Heart right ventricle (tissue), 16 donors: Measurements from ENCODE around the gene HTR1B. TPM values are rescaled to one million over a fixed set of nuclear protein-coding genes. Genes with fewer than 3 reads are reported as not detected.

Experiments
- ATAC-seq, 8 donors: fragments of 200-7000 bp; cut with Tn5 transposase; one replicate each; pipeline ENCODE4 v1.9.1; 2020; ENCODE audit warnings: mild to moderate bottlenecking in 8 of 8, moderate library complexity in 8 of 8, moderate number of reproducible peaks in 1 of 8
- DNase-seq, 2 donors: peaks; one replicate each; pipeline ENCODE4 v3.0.0-alpha.2; 2020
- H3K27ac ChIP-seq, 10 donors: fragments of 200-600 bp; sonication (generic) in 2 of 10; one replicate each; pipeline versions ENCODE4 v1.5.0 to v1.8.0; 2020 to 2022; ENCODE audit warnings: mild to moderate bottlenecking in 3 of 10
- H3K27me3 ChIP-seq, 7 donors: fragments of 200-600 bp; one replicate each; pipeline ENCODE4 v1.8.0; 2021 to 2022; ENCODE audit warnings: mild to moderate bottlenecking in 2 of 7
- H3K36me3 ChIP-seq, 9 donors: fragments of 200-600 bp; sonication (generic) in 1 of 9; one replicate each; pipeline versions ENCODE4 v1.5.0 to v1.8.0; 2020 to 2022; ENCODE audit warnings: mild to moderate bottlenecking in 2 of 9
- H3K4me1 ChIP-seq, 9 donors: fragments of 200-600 bp; sonication (generic) in 1 of 9; one replicate each; pipeline versions ENCODE4 v1.5.0 to v1.8.0; 2020 to 2022; ENCODE audit warnings: mild to moderate bottlenecking in 4 of 9
- H3K4me3 ChIP-seq, 10 donors: fragments of 200-600 bp; sonication (generic) in 2 of 10; one replicate each; pipeline versions ENCODE4 v1.5.0 to v1.8.0; 2020 to 2022; ENCODE audit warnings: mild to moderate bottlenecking in 7 of 10, moderate library complexity in 2 of 10
- H3K9me3 ChIP-seq, 11 donors: fragments of 200-600 bp in 10 of 11; sonication (generic) in 2 of 11; one replicate each; pipeline versions ENCODE4 v1.5.0 to v1.8.0; 2013 to 2022; ENCODE audit warnings: mild to moderate bottlenecking in 2 of 11, control low read depth in 1 of 11, moderate library complexity in 1 of 11
- CTCF ChIP-seq, 9 donors: fragments of 200-600 bp; sonication (generic) in 2 of 9; IDR thresholded peaks; one replicate each; pipeline versions ENCODE4 v1.5.0 to v1.8.0; 2021 to 2022; ENCODE audit warnings: antibody characterized with exemption in 9 of 9, mild to moderate bottlenecking in 5 of 9, moderate library complexity in 1 of 9
- WGBS, 2 donors: extraction: QIAGEN DNeasy Blood & Tissue Kit; methylation state at CpG; one replicate each; pipeline ENCODE4 v1.1.7; 2013; ENCODE audit warnings: inconsistent platforms in 1 of 2; 5-methylcytosine and 5-hydroxymethylcytosine counted together
- intact Hi-C, 10 donors: fragments of 100-400 bp; cut with DNase I; formaldehyde crosslinking; loops; one replicate each; pipeline versions ENCODE4 v1.11.1 to v1.14.2; 2022
- polyA plus RNA-seq, 2 donors: library from polyadenylated mRNA; stranded (reverse); fragments of 200-250 nt; gene quantifications; one replicate each; pipeline ENCODE4 v1.2.3, GENCODE V29; 2013
- total RNA-seq, 10 donors: library from RNA; stranded (reverse); fragmentation: NEBNext Ultra II Directional in 3 of 10; extraction: Animal tissue kit (Norgen Biotek cat#: 25700) in 3 of 10; gene quantifications; one replicate each; pipeline versions ENCODE4 v1.2.1 to v1.2.4, GENCODE V29; 2021 to 2023
- donor health status: Arrhythmogenic right ventricular cardiomyopathy.
- donor health status: ischemic (EF 13 %, LVEDD 7.1; RV severe dilation, severe dysfunction).
- donor health status: healthy with polysubstance abuse.
- donor health status: DM: no; HTN: yes; CAD: no.
- donor health status: DM: no; HTN: no; CAD: no.
- donor health status: ischemic (EF 25% LVEDD 6.9; RV normal size, moderate dysfunction).
- donor health status: ischemic (EF 25% LVEDD 5.7; RV mildly dilated, moderate dysfunction).
- donor health status: healthy.
- donor health status: DM: yes; HTN: yes; CAD: no.
- donor health status: Ischemic cardiomyopathy.
- donor health status: ischemic (EF 35%, LVEDD 5.7; RV mildly dilated, moderate dysfunction).
- donor health status: nonischemic (EF 11% LVEDD 7.7; RV severe dilation, severe dysfunction).
- donor health status: DM: yes; HTN: yes; CAD: no.
- donor health status: PGD.
- donor health status: ischemic (EF 29% LVEDD 5.4; RV normal size, mild dysfunction).
- donor health status: nonischemic (EF 23%, LVEDD 6.1; RV moderate dilation, normal function).

The HTR1B gene
- total and polyA plus RNA-seq, 12 donors = 0.12 to 0.13 TPM; not detected in 10

- ATAC-seq = no peak
- H3K27ac ChIP-seq = no peak overlapping the region
- no peak for DNase-seq
- WGBS, 2 donors = 81 to 86% methylated on average over 2 of the region's 2 CpGs
- peaks cover 0 to 4% (median 0%) of the 10 kb centered on the region in 11 donors for H3K9me3 ChIP-seq
- TF ChIP-seq CTCF (IDR thresholded peaks at IDR 0.05) = no peak
- no peaks in the 10 kb centered on the region for H3K36me3 ChIP-seq
- H3K4me1 ChIP-seq = no peaks in the 10 kb centered on the region
- H3K4me3 ChIP-seq = no peak overlapping the region
- intact Hi-C loops = no loop called here
- no peaks in the 10 kb centered on the region for H3K27me3 ChIP-seq
These were observed 47.6 kb downstream of the HTR1B start for GRCh38 chr6:77415706-77416105.

Other genes with a start within 250 kb of the HTR1B start
- 1 to 10 TPM in 1 of 10 donors, under 1 TPM in 9; 0.13 to 1.1 (median 0.51) TPM for gene MEI4, start 189.5 kb upstream of the HTR1B start, total RNA-seq
- under 1 TPM in 1 of 2 donors, not detected in 1; under 0.01 TPM for gene MEI4, start 189.5 kb upstream of the HTR1B start, polyA plus RNA-seq